Embryonic facial prominence (tissue), 1 donor: Measurements from ENCODE around the gene SHISA6.
A peak's percentile ranks its signal among the peaks of the same experiment; 100 is the strongest.

Experiments used
- DNase-seq: peaks from one replicate; pipeline ENCODE4 v3.0.0-alpha.2; 2016; ENCODE audit errors: extremely low spot score

Gene SHISA6

GRCh38 chr17:11538366-11538765 lies 297.4 kb downstream of the SHISA6 start:
- no peak for DNase-seq

- DNase-seq, result no peak
These were observed 298.6 kb downstream of the SHISA6 start for GRCh38 chr17:11539637-11540036.

- no peak for DNase-seq
These were observed 304.0 kb downstream of the SHISA6 start for GRCh38 chr17:11545002-11545401.

GRCh38 chr17:11545696-11546095 lies 304.7 kb downstream of the SHISA6 start:
- no peak for DNase-seq

- no peak for DNase-seq
These were observed 306.8 kb downstream of the SHISA6 start for GRCh38 chr17:11547853-11548252.

GRCh38 chr17:11548398-11548797 lies 307.4 kb downstream of the SHISA6 start:
- no peak for DNase-seq

- DNase-seq, result no peak
These were observed 309.4 kb downstream of the SHISA6 start for GRCh38 chr17:11550431-11550830.

GRCh38 chr17:11551442-11551841 lies 310.4 kb downstream of the SHISA6 start:
- no peak for DNase-seq

GRCh38 chr17:11553135-11553534 lies 312.1 kb downstream of the SHISA6 start:
- no peak for DNase-seq

- no peak for DNase-seq
These were observed 313.0 kb downstream of the SHISA6 start for GRCh38 chr17:11554042-11554441.

- DNase-seq, result no peak
These were observed 313.5 kb downstream of the SHISA6 start for GRCh38 chr17:11554542-11554941.

- no peak for DNase-seq
These were observed 314.5 kb downstream of the SHISA6 start for GRCh38 chr17:11555530-11555929.

GRCh38 chr17:11557727-11558452 lies 316.9 kb downstream of the SHISA6 start:
- DNase-seq, result no peak

GRCh38 chr17:11558681-11559234 lies 317.7 kb downstream of the SHISA6 start:
- DNase-seq, result no peak

- DNase-seq, result no peak
These were observed 318.6 kb downstream of the SHISA6 start for GRCh38 chr17:11559601-11560000.

- DNase-seq, result no peak
These were observed 320.3 kb downstream of the SHISA6 start for GRCh38 chr17:11561281-11561680.

GRCh38 chr17:11561702-11562101 lies 320.7 kb downstream of the SHISA6 start:
- no peak for DNase-seq

- peak; percentile 78 for DNase-seq
These were observed 323.8 kb downstream of the SHISA6 start for GRCh38 chr17:11564589-11565380.

GRCh38 chr17:11565591-11565990 lies 324.6 kb downstream of the SHISA6 start:
- no peak for DNase-seq

- no peak for DNase-seq
These were observed 338.0 kb downstream of the SHISA6 start for GRCh38 chr17:11578998-11579397.

- DNase-seq, result no peak
These were observed 339.7 kb downstream of the SHISA6 start for GRCh38 chr17:11580677-11581076.

- DNase-seq, result no peak
These were observed 341.2 kb downstream of the SHISA6 start for GRCh38 chr17:11582217-11582616.
